NCI-H2227 (cell line): ENCODE data around the gene F9.

Source experiments
- DNase-seq: peaks from one replicate; lab custom pipeline; 2025; ENCODE audit not compliant: unreplicated experiment; lab: John Stamatoyannopoulos, UW

The F9 gene

GRCh38 chrX:139596068-139596467, 65.5 kb downstream of the F9 start:
- DNase-seq, result no peak

- no peak for DNase-seq
Measured at GRCh38 chrX:139600105-139600504, 69.6 kb downstream of the F9 start.
